Fibroblast of villous mesenchyme (primary cell): Measurements from ENCODE around the gene JMJD8. TPM values are rescaled to one million over a fixed set of nuclear protein-coding genes. Genes with fewer than 3 reads are reported as not detected.

Experiments used
- DNase-seq: peaks from one replicate; pipeline ENCODE4 v3.0.0-alpha.2; 2010; ENCODE audit warnings: low read depth
- H3K4me3 ChIP-seq: 2 replicates; pipeline ENCODE4 v1.5.1; 2011; ENCODE audit warnings: low read depth, mild to moderate bottlenecking, low read length
- CTCF ChIP-seq: IDR thresholded peaks from 2 replicates; pipeline ENCODE4 v1.5.1; 2012; ENCODE audit warnings: low read depth, mild to moderate bottlenecking, low read length; ENCODE audit not compliant: insufficient read depth
- total RNA-seq: library from RNA; depleted of rRNA; stranded (reverse); fragments of >200 nt; gene quantifications from 2 replicates; pipeline ENCODE4 v1.2.3, GENCODE V29; 2012

JMJD8 gene
- total RNA-seq, 1 donor = 36.3 TPM

GRCh38 chr16:685967-686366 is 1.8 kb upstream of the JMJD8 start:
- no peak overlapping the region for H3K4me3 ChIP-seq
- peak; percentile 40 for DNase-seq
- peak; percentile 61 for TF ChIP-seq CTCF

- TF ChIP-seq CTCF = no peak
- no peak overlapping the region for H3K4me3 ChIP-seq
- DNase-seq = no peak
These were observed 995 bp upstream of the JMJD8 start for GRCh38 chr16:684961-685696.

- DNase-seq = no peak
- no peak for TF ChIP-seq CTCF
- H3K4me3 ChIP-seq = peak overlapping the region; percentile 60
These were observed 601 bp downstream of the JMJD8 start for GRCh38 chr16:683396-684070.

- TF ChIP-seq CTCF = no peak
- peak overlapping the region; percentile 60 for H3K4me3 ChIP-seq
- DNase-seq = no peak
These were observed 1.4 kb downstream of the JMJD8 start for GRCh38 chr16:682493-683395.

GRCh38 chr16:681746-682427 is 2.2 kb downstream of the JMJD8 start:
- TF ChIP-seq CTCF = no peak
- DNase-seq = peak; percentile 24
- peak overlapping the region; percentile 79 for H3K4me3 ChIP-seq

GRCh38 chr16:680967-681745 is 3.0 kb downstream of the JMJD8 start:
- peak overlapping the region; percentile 79 for H3K4me3 ChIP-seq
- DNase-seq = peak; percentile 42
- TF ChIP-seq CTCF = peak; percentile 21
